H1 (cell line): ENCODE data around the gene SH3PXD2A.
A peak's percentile ranks its signal among the peaks of the same experiment; 100 is the strongest.

Source experiments
- BRCA1 ChIP-seq: IDR thresholded peaks from 2 replicates; pipeline ENCODE4 v1.6.1; 2012; ENCODE audit warnings: low read depth, low read length, improper control_type of control experiment
- CREB1 ChIP-seq: IDR thresholded peaks from 2 replicates; pipeline ENCODE4 v1.6.1; 2012; ENCODE audit warnings: inconsistent platforms
- EZH2 ChIP-seq: fragments of 200-600 bp; sonication (generic); IDR thresholded peaks from 2 replicates; pipeline ENCODE4 v1.7.1; 2012; ENCODE audit warnings: low read depth, mild to moderate bottlenecking, moderate library complexity, low read length, inconsistent platforms; ENCODE audit not compliant: severe bottlenecking
- JUND ChIP-seq: IDR thresholded peaks from 2 replicates; pipeline ENCODE4 v1.6.1; 2011; ENCODE audit warnings: mild to moderate bottlenecking, improper control_type of control experiment, low read length
- MAX ChIP-seq: IDR thresholded peaks from 2 replicates; pipeline ENCODE4 v1.6.1; 2012; ENCODE audit warnings: inconsistent platforms
- POLR2A ChIP-seq, 2 experiments: IDR thresholded peaks; 1 replicate in 1 of 2; 2 replicates in 1 of 2; pipeline ENCODE4 v1.6.1; 2011; ENCODE audit warnings: low read depth in 2 of 2, low read length in 2 of 2, mild to moderate bottlenecking in 2 of 2; ENCODE audit errors: control extremely low read depth in 1 of 2
- RFX5 ChIP-seq: IDR thresholded peaks from 2 replicates; pipeline ENCODE4 v1.6.1; 2011; ENCODE audit warnings: low read depth, low read length, improper control_type of control experiment, borderline replicate concordance
- SP4 ChIP-seq: IDR thresholded peaks from 2 replicates; pipeline ENCODE4 v1.6.1; 2012; ENCODE audit warnings: low read length, inconsistent platforms
- SRF ChIP-seq: IDR thresholded peaks from 2 replicates; pipeline ENCODE4 v1.6.1; 2011; ENCODE audit warnings: mild to moderate bottlenecking, low read depth, low read length, moderate library complexity
- TAF7 ChIP-seq: optimal IDR thresholded peaks from 2 replicates; pipeline ENCODE3; 2011; ENCODE audit warnings: low read depth, mild to moderate bottlenecking, inconsistent platforms, low read length, moderate library complexity, borderline replicate concordance
- TF ChIP-seq, protein P1 (sequence below), 3 experiments: IDR thresholded peaks; 1 replicate in 2 of 3; 2 replicates in 1 of 3; pipeline versions ENCODE4 v1.5.1 to v1.6.1; 2011; ENCODE audit warnings: low read length in 3 of 3, mild to moderate bottlenecking in 3 of 3, inconsistent platforms in 2 of 3, low read depth in 1 of 3, moderate library complexity in 1 of 3; ENCODE audit not compliant: insufficient read depth in 1 of 3; ENCODE audit errors: control extremely low read depth in 1 of 3

DNA sequence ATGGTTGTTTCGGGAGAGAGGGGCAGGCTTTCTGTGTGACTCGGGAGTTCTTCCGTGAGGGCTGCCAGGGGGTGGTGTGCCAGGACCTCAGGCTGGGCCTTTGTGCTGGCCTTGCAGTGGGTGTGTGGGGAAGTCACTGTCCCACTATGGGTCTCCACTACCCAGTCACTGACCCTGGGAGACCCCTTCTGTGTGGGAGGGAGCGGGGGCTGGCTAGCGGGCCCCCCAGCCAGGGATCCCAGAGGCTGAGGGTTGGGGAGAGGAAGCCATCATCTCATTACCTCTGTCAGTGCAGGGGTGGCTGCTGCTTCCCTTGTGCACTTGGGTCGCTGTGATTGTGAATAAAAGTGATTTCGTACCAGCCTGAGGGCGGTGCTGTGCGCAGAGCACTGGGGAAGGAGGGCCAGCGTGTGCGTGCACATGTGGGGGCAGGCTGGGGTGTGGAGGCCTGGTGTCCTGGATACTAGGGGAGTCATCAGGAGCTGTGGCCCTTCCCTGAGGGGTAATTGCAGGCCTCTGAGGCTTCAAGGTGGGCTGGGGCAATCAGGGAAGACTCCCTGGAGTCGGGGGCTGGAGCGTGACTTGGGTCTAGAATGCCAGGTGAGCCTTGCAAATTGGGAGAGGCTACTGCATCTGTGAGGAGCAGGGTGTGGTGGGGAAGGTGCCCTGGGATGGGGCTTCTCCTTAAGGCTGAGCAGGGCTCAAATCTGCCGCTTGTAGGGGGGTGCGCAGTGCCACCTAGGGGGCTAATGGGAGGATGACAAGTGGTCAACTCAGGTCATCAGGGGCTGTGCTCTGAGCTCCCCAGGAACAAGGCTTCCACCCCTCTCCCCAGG lies 263.0 kb downstream of the SH3PXD2A start:
- TF ChIP-seq POLR2A (IDR thresholded peaks at IDR 0.05; ENCODE audit: control extremely low read depth in 1 of 2, low read depth in 2 of 2, low read length in 2 of 2) (no peak), CREB1 (no peak), TAF7 (no peak), MAX (no peak), SRF (no peak), EZH2 (no peak), BRCA1 (no peak), RFX5 (no peak), JUND (no peak), SP4 (no peak)
- TF ChIP-seq, protein P1, sequence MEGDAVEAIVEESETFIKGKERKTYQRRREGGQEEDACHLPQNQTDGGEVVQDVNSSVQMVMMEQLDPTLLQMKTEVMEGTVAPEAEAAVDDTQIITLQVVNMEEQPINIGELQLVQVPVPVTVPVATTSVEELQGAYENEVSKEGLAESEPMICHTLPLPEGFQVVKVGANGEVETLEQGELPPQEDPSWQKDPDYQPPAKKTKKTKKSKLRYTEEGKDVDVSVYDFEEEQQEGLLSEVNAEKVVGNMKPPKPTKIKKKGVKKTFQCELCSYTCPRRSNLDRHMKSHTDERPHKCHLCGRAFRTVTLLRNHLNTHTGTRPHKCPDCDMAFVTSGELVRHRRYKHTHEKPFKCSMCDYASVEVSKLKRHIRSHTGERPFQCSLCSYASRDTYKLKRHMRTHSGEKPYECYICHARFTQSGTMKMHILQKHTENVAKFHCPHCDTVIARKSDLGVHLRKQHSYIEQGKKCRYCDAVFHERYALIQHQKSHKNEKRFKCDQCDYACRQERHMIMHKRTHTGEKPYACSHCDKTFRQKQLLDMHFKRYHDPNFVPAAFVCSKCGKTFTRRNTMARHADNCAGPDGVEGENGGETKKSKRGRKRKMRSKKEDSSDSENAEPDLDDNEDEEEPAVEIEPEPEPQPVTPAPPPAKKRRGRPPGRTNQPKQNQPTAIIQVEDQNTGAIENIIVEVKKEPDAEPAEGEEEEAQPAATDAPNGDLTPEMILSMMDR (IDR thresholded peaks at IDR 0.05; ENCODE audit: control extremely low read depth in 1 of 3, insufficient read depth in 1 of 3, low read depth in 1 of 3, low read length in 3 of 3): peak; percentile 84 to 93 (median 88)
